GM23338 (cell line): ENCODE data around the gene CFAP299. TPM values are rescaled to one million over a fixed set of nuclear protein-coding genes. Genes with fewer than 3 reads are reported as not detected.

ENCODE experiments used
- ATAC-seq: fragments of 200-7000 bp; cut with Tn5 transposase; 3 replicates; pipeline ENCODE4 v1.9.1; 2020
- DNase-seq: peaks from one replicate; pipeline ENCODE4 v3.0.0-alpha.2; 2015; ENCODE audit warnings: low spot score
- H2AFZ ChIP-seq: fragments of 200-600 bp; sonication (generic); 2 replicates; pipeline ENCODE4 v1.8.0; 2016; ENCODE audit warnings: antibody characterized with exemption, mild to moderate bottlenecking, moderate library complexity
- H3F3A ChIP-seq: fragments of 200-600 bp; sonication (generic); replicated peaks from 2 replicates; pipeline ENCODE4 v1.8.0; 2017; ENCODE audit warnings: antibody characterized with exemption, mixed run types, low read depth
- H3K27ac ChIP-seq: fragments of 200-600 bp; sonication (generic); 2 replicates; pipeline ENCODE4 v1.6.1; 2016; ENCODE audit warnings: low read depth
- H3K27me3 ChIP-seq: fragments of 200-600 bp; sonication (generic); 2 replicates; pipeline ENCODE4 v1.8.0; 2016; ENCODE audit warnings: mild to moderate bottlenecking, mixed run types, moderate library complexity; ENCODE audit not compliant: insufficient read depth
- H3K36me3 ChIP-seq: fragments of 200-600 bp; sonication (generic); 2 replicates; pipeline ENCODE4 v1.8.0; 2016; ENCODE audit warnings: mild to moderate bottlenecking; ENCODE audit not compliant: insufficient read depth
- H3K4me1 ChIP-seq: fragments of 200-600 bp; sonication (generic); 2 replicates; pipeline ENCODE4 v1.8.0; 2016; ENCODE audit warnings: mild to moderate bottlenecking, moderate library complexity; ENCODE audit not compliant: insufficient read depth
- H3K4me2 ChIP-seq: fragments of 200-600 bp; sonication (generic); 2 replicates; pipeline ENCODE4 v1.7.1; 2017; ENCODE audit warnings: mixed run types
- H3K4me3 ChIP-seq: fragments of 200-600 bp; sonication (generic); 2 replicates; pipeline ENCODE4 v1.6.1; 2016; ENCODE audit warnings: mixed run types
- H3K79me2 ChIP-seq: fragments of 200-600 bp; sonication (generic); replicated peaks from 2 replicates; pipeline ENCODE4 v1.8.0; 2017; ENCODE audit warnings: mild to moderate bottlenecking; ENCODE audit not compliant: insufficient read depth
- H3K9me2 ChIP-seq: fragments of 200-600 bp; sonication (generic); 2 replicates; pipeline ENCODE4 v1.8.0; 2017; ENCODE audit not compliant: insufficient read depth
- H4K20me1 ChIP-seq: fragments of 200-600 bp; sonication (generic); replicated peaks from 2 replicates; pipeline ENCODE4 v1.8.0; 2017; ENCODE audit warnings: mild to moderate bottlenecking; ENCODE audit not compliant: insufficient read depth
- H3K27ac Mint-ChIP-seq: 2 replicates; pipeline ENCODE4 v1.8.0; 2020; ENCODE audit warnings: inconsistent platforms, mild to moderate bottlenecking, moderate library complexity, mixed read lengths
- H3K27me3 Mint-ChIP-seq: 3 replicates; pipeline ENCODE4 v1.8.0; 2022; ENCODE audit warnings: low read depth, mild to moderate bottlenecking, moderate library complexity, mixed read lengths, inconsistent platforms; ENCODE audit not compliant: insufficient read depth, poor library complexity
- H3K36me3 Mint-ChIP-seq: 3 replicates; pipeline ENCODE4 v1.8.0; 2021; ENCODE audit warnings: low read depth, mild to moderate bottlenecking, inconsistent platforms, moderate library complexity, mixed read lengths
- H3K4me1 Mint-ChIP-seq: 3 replicates; pipeline ENCODE4 v1.8.0; 2020; ENCODE audit warnings: mild to moderate bottlenecking, inconsistent platforms, mixed read lengths
- H3K4me3 Mint-ChIP-seq: 3 replicates; pipeline ENCODE4 v1.8.0; 2021; ENCODE audit warnings: moderate library complexity, mild to moderate bottlenecking, inconsistent platforms, mixed read lengths
- H3K9me3 Mint-ChIP-seq: 3 replicates; pipeline ENCODE4 v1.8.0; 2020; ENCODE audit warnings: moderate library complexity, mild to moderate bottlenecking, inconsistent platforms, mixed read lengths
- CREB1 ChIP-seq: fragments of 250-450 bp; sonication (Bioruptor Pico); IDR thresholded peaks from 2 replicates; pipeline ENCODE4 v1.5.0; 2020; ENCODE audit warnings: low read depth, mild to moderate bottlenecking, moderate library complexity
- EZH2phosphoT487 ChIP-seq: fragments of 200-600 bp; sonication (generic); IDR thresholded peaks from one replicate; pipeline ENCODE4 v1.8.1; 2018; ENCODE audit warnings: antibody characterized with exemption; ENCODE audit not compliant: unreplicated experiment
- JUNB ChIP-seq: IDR thresholded peaks from one replicate; pipeline ENCODE4 v1.6.1; 2016; ENCODE audit warnings: antibody characterized with exemption; ENCODE audit not compliant: unreplicated experiment
- STAT1 ChIP-seq: IDR thresholded peaks from one replicate; pipeline ENCODE4 v1.6.1; 2016; ENCODE audit warnings: antibody characterized with exemption; ENCODE audit not compliant: unreplicated experiment
- ZNF331 ChIP-seq: fragments of 250-450 bp; sonication (Bioruptor Pico); IDR thresholded peaks from 2 replicates; pipeline ENCODE4 v1.5.0; 2020; ENCODE audit warnings: low read depth, mild to moderate bottlenecking, moderate library complexity
- polyA plus RNA-seq: library from polyadenylated mRNA; unstranded; fragments of >200 nt; fragmentation: Nextera tagmentation; extraction: Ambion mirVana; gene quantifications from 2 replicates; pipeline ENCODE4 v1.2.1, GENCODE V29; 2016
- total RNA-seq: library from RNA; depleted of rRNA; stranded (reverse); fragments of >200 nt; shearing (Covaris generic); gene quantifications from 2 replicates; pipeline ENCODE4 v1.2.3, GENCODE V29; 2014
- TF ChIP-seq, protein P1 (sequence below): IDR thresholded peaks from one replicate; pipeline ENCODE4 v1.6.1; 2018; ENCODE audit warnings: antibody characterized with exemption; ENCODE audit not compliant: unreplicated experiment
- TF ChIP-seq, protein P2 (sequence below): fragments of 250-450 bp; sonication (Bioruptor Pico); IDR thresholded peaks from 2 replicates; pipeline ENCODE4 v1.5.0; 2020; ENCODE audit warnings: mild to moderate bottlenecking, moderate library complexity

The CFAP299 gene
- total and polyA plus RNA-seq, 2 experiments from 2014 or later = not detected

DNA sequence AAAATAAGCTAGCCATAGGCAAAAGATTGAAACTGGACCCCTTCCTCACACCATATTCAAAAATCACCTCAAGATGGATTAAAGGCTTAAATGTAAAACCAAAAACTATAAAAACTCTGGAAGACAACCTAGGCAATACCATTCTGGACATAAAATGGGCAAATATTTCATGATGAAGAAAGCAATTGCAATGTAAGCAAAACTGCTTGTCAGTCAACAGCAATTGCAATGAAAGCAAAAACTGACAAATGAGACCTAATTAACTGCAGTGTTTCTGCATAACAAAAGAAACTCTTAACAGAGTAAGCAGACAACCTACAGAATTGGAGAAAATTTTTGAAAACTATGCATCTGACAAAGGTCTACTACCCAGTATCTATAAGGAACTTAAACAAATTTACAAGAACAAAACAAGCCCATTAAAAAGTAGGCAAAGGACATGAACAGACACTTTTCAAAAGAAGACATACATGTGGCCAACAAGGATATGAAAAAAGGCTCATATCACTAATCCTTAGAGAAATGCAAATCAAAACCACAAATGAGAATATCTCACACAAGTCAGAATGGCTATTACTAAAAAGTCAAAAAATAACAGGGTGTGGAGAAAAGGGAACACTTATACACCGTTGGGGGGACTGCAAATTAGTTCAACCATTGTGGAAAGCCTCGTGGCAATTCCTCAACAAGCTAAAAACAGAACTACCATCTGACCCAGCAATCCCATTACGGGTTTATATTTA lies 46.7 kb downstream of the CFAP299 start:
- H2AFZ ChIP-seq = no peak overlapping the region
- Mint-ChIP-seq H3K27ac (no peak overlapping the region), H3K4me3 (no peak overlapping the region), H3K27me3 (peaks cover 4% of the 10 kb centered on the region), H3K4me1 (no peaks in the 10 kb centered on the region), H3K36me3 (0 out of 3 replicates have a peak, but pooled peaks cover 3% of the 10 kb centered on the region), H3K9me3 (peaks cover 7% of the 10 kb centered on the region; the same call in 2 of the 3 replicates)
- no peak for ATAC-seq
- no peaks in the 10 kb centered on the region for H3K27me3 ChIP-seq
- no peaks in the 10 kb centered on the region for H3K4me1 ChIP-seq
- TF ChIP-seq EZH2phosphoT487 (no peak), STAT1 (no peak), ZNF331 (CRISPR knock-in tag) (no peak), JUNB (no peak)
- TF ChIP-seq, protein P1, sequence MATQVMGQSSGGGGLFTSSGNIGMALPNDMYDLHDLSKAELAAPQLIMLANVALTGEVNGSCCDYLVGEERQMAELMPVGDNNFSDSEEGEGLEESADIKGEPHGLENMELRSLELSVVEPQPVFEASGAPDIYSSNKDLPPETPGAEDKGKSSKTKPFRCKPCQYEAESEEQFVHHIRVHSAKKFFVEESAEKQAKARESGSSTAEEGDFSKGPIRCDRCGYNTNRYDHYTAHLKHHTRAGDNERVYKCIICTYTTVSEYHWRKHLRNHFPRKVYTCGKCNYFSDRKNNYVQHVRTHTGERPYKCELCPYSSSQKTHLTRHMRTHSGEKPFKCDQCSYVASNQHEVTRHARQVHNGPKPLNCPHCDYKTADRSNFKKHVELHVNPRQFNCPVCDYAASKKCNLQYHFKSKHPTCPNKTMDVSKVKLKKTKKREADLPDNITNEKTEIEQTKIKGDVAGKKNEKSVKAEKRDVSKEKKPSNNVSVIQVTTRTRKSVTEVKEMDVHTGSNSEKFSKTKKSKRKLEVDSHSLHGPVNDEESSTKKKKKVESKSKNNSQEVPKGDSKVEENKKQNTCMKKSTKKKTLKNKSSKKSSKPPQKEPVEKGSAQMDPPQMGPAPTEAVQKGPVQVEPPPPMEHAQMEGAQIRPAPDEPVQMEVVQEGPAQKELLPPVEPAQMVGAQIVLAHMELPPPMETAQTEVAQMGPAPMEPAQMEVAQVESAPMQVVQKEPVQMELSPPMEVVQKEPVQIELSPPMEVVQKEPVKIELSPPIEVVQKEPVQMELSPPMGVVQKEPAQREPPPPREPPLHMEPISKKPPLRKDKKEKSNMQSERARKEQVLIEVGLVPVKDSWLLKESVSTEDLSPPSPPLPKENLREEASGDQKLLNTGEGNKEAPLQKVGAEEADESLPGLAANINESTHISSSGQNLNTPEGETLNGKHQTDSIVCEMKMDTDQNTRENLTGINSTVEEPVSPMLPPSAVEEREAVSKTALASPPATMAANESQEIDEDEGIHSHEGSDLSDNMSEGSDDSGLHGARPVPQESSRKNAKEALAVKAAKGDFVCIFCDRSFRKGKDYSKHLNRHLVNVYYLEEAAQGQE = no peak
- no peak for DNase-seq
- H3K4me3 ChIP-seq = no peak overlapping the region
- no peaks in the 10 kb centered on the region for H3K36me3 ChIP-seq
- no peaks in the 10 kb centered on the region for H3F3A ChIP-seq
- H3K9me2 ChIP-seq = no peaks in the 10 kb centered on the region
- no peaks in the 10 kb centered on the region for H4K20me1 ChIP-seq
- H3K27ac ChIP-seq = no peak overlapping the region
- no peak overlapping the region for H3K4me2 ChIP-seq
- no peaks in the 10 kb centered on the region for H3K79me2 ChIP-seq

DNA sequence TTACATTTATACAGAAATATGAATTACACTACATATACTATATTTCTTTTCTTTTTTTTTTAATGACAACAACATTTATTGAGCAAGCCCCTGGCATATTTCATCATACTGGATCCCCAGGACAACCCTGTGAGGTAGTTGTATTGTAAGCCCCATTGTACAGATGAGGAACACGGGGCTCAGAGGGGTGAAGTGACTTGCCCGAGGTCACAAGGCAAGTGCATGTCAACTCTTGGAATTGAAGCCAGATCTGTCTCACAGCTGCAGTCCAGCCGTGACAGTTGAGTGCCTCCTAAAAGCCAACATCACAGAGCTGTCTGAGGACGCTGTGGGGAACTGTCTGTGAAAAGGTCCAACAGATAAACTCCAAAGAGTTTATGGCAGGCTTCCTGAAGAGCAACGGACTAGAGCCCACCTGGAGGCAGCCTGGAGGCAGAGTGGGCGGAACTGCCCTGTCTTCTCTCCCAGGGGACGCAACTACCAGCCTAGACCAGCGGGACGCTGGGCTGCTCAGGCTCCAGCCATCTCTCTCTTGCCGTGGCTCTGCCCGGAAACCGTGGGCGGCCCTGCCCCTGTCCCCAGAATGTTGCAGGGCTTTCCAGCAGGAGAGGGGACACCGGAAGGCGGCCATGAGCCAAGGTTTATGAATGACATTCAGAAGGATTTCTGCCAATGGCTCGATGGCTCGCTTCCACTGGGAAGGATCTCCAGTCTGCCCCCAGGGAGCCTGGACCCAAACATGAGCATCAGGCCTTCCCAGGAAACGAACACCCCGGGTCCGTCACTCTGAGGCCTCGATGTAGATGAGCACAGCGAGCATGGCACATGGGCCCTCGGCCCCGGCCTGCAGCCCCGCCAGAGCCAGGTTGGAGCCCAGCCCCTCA lies 50.1 kb downstream of the CFAP299 start:
- H2AFZ ChIP-seq = 0 out of 2 replicates have a peak overlapping the region, but pooled peaks have one; percentile 47
- ATAC-seq = no peak
- H3K27ac ChIP-seq = no peak overlapping the region
- Mint-ChIP-seq H3K4me3 (no peak overlapping the region), H3K9me3 (peaks cover 7% of the 10 kb centered on the region; the same call in 2 of the 3 replicates), H3K4me1 (no peaks in the 10 kb centered on the region), H3K36me3 (0 out of 3 replicates have a peak, but pooled peaks cover 3% of the 10 kb centered on the region), H3K27ac (no peak overlapping the region), H3K27me3 (peaks cover 5% of the 10 kb centered on the region)
- no peak overlapping the region for H3K4me2 ChIP-seq
- no peaks in the 10 kb centered on the region for H4K20me1 ChIP-seq
- H3K4me3 ChIP-seq = no peak overlapping the region
- H3K9me2 ChIP-seq = peaks cover 3% of the 10 kb centered on the region; the same call in 1 of the 2 replicates
- H3K79me2 ChIP-seq = no peaks in the 10 kb centered on the region
- H3K36me3 ChIP-seq = no peaks in the 10 kb centered on the region
- H3K4me1 ChIP-seq = no peaks in the 10 kb centered on the region
- no peaks in the 10 kb centered on the region for H3F3A ChIP-seq
- DNase-seq = no peak
- no peaks in the 10 kb centered on the region for H3K27me3 ChIP-seq
- no peak for TF ChIP-seq JUNB
- TF ChIP-seq, protein P2, sequence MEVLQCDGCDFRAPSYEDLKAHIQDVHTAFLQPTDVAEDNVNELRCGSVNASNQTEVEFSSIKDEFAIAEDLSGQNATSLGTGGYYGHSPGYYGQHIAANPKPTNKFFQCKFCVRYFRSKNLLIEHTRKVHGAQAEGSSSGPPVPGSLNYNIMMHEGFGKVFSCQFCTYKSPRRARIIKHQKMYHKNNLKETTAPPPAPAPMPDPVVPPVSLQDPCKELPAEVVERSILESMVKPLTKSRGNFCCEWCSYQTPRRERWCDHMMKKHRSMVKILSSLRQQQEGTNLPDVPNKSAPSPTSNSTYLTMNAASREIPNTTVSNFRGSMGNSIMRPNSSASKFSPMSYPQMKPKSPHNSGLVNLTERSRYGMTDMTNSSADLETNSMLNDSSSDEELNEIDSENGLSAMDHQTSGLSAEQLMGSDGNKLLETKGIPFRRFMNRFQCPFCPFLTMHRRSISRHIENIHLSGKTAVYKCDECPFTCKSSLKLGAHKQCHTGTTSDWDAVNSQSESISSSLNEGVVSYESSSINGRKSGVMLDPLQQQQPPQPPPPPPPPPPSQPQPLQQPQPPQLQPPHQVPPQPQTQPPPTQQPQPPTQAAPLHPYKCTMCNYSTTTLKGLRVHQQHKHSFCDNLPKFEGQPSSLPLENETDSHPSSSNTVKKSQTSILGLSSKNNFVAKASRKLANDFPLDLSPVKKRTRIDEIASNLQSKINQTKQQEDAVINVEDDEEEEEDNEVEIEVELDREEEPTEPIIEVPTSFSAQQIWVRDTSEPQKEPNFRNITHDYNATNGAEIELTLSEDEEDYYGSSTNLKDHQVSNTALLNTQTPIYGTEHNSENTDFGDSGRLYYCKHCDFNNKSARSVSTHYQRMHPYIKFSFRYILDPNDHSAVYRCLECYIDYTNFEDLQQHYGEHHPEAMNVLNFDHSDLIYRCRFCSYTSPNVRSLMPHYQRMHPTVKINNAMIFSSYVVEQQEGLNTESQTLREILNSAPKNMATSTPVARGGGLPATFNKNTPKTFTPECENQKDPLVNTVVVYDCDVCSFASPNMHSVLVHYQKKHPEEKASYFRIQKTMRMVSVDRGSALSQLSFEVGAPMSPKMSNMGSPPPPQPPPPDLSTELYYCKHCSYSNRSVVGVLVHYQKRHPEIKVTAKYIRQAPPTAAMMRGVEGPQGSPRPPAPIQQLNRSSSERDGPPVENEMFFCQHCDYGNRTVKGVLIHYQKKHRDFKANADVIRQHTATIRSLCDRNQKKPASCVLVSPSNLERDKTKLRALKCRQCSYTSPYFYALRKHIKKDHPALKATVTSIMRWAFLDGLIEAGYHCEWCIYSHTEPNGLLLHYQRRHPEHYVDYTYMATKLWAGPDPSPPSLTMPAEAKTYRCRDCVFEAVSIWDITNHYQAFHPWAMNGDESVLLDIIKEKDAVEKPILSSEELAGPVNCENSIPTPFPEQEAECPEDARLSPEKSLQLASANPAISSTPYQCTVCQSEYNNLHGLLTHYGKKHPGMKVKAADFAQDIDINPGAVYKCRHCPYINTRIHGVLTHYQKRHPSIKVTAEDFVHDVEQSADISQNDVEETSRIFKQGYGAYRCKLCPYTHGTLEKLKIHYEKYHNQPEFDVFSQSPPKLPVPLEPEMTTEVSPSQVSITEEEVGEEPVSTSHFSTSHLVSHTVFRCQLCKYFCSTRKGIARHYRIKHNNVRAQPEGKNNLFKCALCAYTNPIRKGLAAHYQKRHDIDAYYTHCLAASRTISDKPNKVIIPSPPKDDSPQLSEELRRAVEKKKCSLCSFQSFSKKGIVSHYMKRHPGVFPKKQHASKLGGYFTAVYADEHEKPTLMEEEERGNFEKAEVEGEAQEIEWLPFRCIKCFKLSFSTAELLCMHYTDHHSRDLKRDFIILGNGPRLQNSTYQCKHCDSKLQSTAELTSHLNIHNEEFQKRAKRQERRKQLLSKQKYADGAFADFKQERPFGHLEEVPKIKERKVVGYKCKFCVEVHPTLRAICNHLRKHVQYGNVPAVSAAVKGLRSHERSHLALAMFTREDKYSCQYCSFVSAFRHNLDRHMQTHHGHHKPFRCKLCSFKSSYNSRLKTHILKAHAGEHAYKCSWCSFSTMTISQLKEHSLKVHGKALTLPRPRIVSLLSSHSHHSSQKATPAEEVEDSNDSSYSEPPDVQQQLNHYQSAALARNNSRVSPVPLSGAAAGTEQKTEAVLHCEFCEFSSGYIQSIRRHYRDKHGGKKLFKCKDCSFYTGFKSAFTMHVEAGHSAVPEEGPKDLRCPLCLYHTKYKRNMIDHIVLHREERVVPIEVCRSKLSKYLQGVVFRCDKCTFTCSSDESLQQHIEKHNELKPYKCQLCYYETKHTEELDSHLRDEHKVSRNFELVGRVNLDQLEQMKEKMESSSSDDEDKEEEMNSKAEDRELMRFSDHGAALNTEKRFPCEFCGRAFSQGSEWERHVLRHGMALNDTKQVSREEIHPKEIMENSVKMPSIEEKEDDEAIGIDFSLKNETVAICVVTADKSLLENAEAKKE (CRISPR knock-in tag) = no peak
- no peak for TF ChIP-seq STAT1
- TF ChIP-seq EZH2phosphoT487 = no peak
- no peak for TF ChIP-seq CREB1 (CRISPR knock-in tag)
